M059J (cell line): ENCODE measurements around the gene OR2J1. TPM values are rescaled to one million over a fixed set of nuclear protein-coding genes. Genes with fewer than 3 reads are reported as not detected.

Experiments
- total RNA-seq: library from RNA; depleted of rRNA; stranded (reverse); fragments of >200 nt; shearing (Covaris generic); gene quantifications from 2 replicates; pipeline ENCODE4 v1.2.3, GENCODE V29; 2014; rRNA removed

Gene OR2J1
- total RNA-seq, 1 experiment from 2014 or later = not detected

Other genes with a start within 250 kb of the OR2J1 start
- gene TRIM27, start 175.5 kb upstream of the OR2J1 start, total RNA-seq = 88.1 and 104 TPM in 2 replicates
- gene ZNF311, start 94.2 kb upstream of the OR2J1 start, total RNA-seq = 4.6 and 5.3 TPM in 2 replicates
- not detected in 2 replicates for gene OR2W1, start 54.3 kb upstream of the OR2J1 start, total RNA-seq
- not detected in 2 replicates for gene OR2B3, start 12.2 kb upstream of the OR2J1 start, total RNA-seq
- not detected in 2 replicates for gene OR2J3, start 8.6 kb downstream of the OR2J1 start, total RNA-seq
- gene OR2J2, start 71.4 kb downstream of the OR2J1 start, total RNA-seq = not detected in 2 replicates
- not detected in 2 replicates for gene OR14J1, start 202.2 kb downstream of the OR2J1 start, total RNA-seq